NCI-H1105 (cell line): ENCODE measurements around the gene IQSEC1.

Source experiments
- DNase-seq: peaks from one replicate; lab custom pipeline; 2025; lab: John Stamatoyannopoulos, UW

Gene IQSEC1

DNA sequence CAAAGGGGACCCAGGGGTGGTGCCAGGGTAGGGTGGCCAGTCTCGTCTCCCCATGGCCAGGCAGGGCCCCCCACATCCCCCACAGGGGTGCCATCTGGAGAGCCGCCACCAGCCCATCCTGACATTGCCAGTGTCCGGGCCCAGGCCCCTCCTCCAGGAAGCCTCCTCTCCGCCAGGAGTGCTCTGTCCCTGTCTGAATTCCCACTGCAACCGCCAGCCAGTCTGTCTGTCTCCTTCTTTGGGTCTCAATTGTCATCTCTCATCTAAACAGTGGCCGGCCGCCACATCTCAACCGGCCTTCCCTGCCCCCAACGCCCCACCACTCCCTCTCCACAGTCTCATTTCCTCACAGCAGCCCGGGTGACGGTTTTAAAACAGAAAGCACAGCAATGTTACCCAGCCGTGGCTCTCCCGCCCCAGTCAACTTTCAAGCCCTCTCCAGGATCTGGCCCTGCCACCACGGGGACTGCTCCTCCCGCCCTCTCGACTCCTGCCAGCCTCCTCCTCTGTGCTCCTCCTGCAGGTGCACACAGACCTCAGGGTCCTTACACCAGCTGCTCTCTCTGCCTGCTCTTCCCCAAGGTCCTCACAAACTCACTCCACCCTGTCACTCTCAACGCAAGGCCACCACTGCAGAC is 57.0 kb downstream of the IQSEC1 start:
- no peak for DNase-seq

- DNase-seq: no peak
Measured at GRCh38 chr3:13015286-13016082, 57.7 kb downstream of the IQSEC1 start.

DNA sequence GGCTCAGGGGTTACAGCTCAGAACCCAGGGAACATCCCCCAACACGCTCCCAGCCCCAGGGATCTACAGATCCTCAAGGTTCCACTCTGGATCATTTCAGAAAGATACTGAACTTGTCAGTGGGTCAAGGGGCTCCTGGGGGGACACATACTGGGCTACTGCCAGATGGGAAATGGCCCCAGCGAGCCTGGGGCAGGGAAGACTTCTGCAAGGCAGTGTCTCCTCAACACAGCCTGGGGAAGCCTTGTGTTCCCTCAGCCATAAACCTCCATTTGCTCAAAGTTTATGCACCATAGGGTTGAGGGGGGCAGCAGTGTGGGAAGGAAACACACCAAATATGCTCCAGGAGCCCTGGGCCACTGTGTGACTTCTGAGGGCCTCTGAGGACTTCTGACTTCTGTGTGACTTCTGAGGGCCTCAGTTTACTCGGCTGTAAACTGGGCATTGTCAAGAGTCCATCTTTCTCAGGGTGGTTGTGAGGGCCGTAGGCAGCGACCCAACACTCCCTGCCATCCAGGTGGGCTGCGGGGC is 58.4 kb downstream of the IQSEC1 start:
- no peak for DNase-seq

- no peak for DNase-seq
Measured at GRCh38 chr3:13013994-13014754, 59.1 kb downstream of the IQSEC1 start.

GRCh38 chr3:13013566-13013965 is 59.7 kb downstream of the IQSEC1 start:
- DNase-seq: no peak

DNA sequence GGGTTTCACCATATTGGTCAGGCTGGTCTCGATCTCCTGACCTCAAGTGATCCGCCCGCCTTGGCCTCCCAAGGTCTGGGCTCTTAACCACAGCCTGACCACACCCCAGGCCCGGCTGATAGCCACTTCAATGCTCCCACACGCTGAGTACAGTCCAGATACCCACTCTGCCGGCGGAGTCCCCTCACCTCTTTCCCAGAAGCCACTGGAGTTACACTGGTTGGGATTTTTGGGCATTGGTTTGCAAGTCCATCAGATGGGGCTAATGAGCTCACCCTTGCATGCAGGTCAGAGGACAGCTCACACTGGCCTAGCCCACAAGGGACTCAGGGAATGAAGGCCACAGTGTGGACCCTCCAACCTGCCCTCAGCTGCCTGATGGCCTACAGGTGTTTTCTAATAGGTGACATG is 60.1 kb downstream of the IQSEC1 start:
- DNase-seq: no peak

- DNase-seq: no peak
Measured at GRCh38 chr3:13012221-13012691, 61.0 kb downstream of the IQSEC1 start.

GRCh38 chr3:13011573-13012220 is 61.5 kb downstream of the IQSEC1 start:
- no peak for DNase-seq

DNA sequence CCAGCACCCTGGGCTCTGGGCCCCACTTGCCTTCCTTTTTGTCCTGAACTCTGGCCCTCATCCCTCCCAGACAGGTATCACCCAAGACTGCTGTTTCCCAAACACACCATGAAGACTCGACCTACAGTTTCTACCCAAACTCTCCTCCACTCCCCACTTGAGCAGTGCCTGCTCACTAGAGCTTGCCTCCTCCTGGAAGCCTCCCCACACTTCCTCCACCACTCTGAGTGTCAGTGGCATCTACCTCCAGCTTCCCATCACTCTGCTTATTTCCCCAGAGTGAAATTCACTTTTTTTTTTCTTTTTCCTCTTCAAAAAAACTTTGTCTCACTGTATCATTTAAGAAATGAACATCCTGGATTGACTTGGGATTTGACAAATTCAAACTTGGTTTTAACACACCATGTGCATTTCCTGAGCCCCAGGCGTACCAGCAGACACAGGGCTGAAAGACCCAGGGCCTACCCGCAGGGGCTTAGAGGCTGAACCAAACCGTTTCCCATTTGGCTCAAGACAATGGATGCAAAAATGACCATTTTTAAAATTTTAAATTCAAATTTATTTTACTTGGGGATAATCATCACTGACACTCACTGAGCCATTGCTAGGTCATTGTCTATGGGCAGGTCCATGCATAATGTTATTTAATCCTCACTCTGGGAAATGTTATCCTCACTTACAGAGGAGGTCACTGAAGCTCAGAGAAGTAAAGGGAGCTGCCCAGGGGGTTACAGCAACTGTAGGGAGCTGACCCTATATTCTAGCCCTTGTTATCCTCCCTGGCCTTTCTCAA is 62.3 kb downstream of the IQSEC1 start:
- no peak for DNase-seq

GRCh38 chr3:13009946-13010315 is 63.3 kb downstream of the IQSEC1 start:
- no peak for DNase-seq

- no peak for DNase-seq
Measured at GRCh38 chr3:13009132-13009945, 63.9 kb downstream of the IQSEC1 start.

GRCh38 chr3:13008155-13008995 is 64.9 kb downstream of the IQSEC1 start:
- DNase-seq: no peak

- no peak for DNase-seq
Measured at GRCh38 chr3:13007251-13007941, 65.8 kb downstream of the IQSEC1 start.

- no peak for DNase-seq
Measured at GRCh38 chr3:13006216-13006990, 66.8 kb downstream of the IQSEC1 start.

DNA sequence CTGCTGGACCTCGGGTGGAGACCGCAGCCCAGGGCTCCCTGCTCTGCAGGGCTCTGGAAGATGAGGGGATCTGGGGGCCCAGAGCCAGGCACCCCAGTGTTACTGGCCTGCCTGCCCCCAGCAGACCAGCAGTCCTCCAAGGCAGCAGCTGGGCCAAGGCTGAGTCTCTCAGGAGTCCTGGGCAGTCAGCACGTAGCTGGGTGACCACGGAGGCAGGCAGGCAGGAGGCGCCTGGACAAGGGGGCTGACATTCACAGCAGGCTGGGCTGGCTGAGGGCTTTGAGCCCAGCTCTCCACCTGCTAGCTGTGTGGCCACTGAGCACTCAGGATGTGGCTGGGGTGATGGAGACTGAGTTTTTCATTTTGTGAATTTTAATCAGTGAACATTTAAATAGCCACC is 67.9 kb downstream of the IQSEC1 start:
- DNase-seq: no peak

DNA sequence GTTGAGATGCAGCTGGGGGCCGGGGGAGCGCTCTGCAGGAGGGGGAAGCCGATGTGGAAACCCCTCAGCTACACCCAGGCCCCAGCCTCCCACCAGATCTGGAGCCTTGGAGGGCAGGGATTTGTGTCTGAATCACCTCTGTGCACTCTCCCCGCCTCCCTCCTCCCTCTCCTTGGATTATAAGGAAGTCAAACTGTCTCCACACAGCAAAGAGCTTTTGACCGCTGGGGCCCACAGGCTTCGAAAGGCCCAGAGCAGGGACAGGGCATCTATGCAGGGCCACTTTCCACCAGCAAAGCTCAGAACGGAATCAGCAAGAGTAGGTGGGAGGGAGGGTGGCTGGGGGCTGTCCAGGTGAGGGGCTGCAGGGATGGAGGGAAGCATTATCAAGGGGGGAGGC is 68.9 kb downstream of the IQSEC1 start:
- DNase-seq: no peak

GRCh38 chr3:13003608-13004007 is 69.6 kb downstream of the IQSEC1 start:
- no peak for DNase-seq
